Measurements from ENCODE around the gene IPO11.
"Not testable (repeated sequence)": the region's sequence is repeated elsewhere in the genome, so short reads cannot be mapped to it uniquely, and the experiment has no call there.

The IPO11 gene

DNA sequence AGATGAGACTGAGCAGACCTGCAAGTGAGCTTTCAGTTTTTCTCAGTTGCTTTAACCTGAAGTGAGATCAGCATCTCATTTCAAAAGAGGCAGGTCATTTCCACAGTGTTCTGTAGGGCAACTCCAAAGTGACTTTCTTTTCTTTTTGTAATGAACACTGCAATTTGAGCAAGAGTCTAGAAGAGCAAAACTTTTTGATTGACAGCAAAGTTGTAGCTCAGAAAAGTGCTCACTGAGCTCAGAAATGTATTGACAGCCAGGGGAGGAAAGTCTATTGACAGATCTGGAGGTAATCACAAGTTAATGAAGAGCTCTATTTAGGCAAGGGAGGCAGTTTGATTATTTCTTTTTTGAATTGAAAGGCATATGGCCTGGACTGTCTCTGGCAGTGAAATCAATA lies 220.7 kb downstream of the IPO11 start:
- FAIRE-seq = no peak
- no peak for DNase-seq (ENCODE audit: insufficient read length, low spot score)

DNA sequence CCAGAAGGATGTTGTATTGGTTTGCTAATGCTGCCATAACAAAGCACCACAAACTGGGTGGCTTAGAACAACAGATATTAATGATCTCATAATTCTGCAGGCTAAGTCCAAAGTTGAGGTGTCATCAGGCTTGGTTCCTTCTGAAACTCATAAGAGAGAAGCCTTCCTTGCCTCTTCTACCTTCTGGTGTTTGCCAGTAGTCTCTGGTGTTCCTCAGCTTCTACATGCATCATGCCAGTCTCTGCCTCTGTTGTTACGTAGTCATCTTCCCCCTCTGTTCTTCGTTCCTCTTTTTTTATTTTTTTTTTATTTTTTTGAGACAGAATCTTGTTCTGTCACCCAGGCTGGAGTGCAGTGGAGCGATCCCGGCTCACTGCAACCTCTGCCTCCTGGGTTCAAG lies 227.9 kb downstream of the IPO11 start:
- DNase-seq (ENCODE audit: insufficient read length, low spot score) = no peak
- FAIRE-seq = no peak

DNA sequence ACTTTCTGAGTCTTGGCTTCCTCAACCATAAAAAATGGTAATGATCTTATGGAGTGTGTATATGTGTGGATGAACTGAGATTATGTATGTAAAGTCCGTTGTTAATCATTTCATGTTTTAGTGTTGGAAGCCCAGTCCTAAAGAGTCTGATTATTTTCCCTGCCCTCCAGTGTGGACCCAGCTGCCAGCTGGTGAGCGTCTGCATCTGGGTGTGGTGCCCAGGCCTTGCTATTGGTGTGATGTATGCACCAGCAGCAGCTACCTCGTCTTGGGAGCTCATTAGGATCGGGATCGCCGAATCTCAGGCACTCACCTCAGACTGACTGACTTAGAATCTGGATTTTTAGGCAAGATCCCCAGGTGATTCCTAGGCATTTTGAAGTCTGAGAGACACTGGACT lies 229.9 kb downstream of the IPO11 start:
- no peak for DNase-seq (ENCODE audit: insufficient read length, low spot score)
- FAIRE-seq = no peak

DNA sequence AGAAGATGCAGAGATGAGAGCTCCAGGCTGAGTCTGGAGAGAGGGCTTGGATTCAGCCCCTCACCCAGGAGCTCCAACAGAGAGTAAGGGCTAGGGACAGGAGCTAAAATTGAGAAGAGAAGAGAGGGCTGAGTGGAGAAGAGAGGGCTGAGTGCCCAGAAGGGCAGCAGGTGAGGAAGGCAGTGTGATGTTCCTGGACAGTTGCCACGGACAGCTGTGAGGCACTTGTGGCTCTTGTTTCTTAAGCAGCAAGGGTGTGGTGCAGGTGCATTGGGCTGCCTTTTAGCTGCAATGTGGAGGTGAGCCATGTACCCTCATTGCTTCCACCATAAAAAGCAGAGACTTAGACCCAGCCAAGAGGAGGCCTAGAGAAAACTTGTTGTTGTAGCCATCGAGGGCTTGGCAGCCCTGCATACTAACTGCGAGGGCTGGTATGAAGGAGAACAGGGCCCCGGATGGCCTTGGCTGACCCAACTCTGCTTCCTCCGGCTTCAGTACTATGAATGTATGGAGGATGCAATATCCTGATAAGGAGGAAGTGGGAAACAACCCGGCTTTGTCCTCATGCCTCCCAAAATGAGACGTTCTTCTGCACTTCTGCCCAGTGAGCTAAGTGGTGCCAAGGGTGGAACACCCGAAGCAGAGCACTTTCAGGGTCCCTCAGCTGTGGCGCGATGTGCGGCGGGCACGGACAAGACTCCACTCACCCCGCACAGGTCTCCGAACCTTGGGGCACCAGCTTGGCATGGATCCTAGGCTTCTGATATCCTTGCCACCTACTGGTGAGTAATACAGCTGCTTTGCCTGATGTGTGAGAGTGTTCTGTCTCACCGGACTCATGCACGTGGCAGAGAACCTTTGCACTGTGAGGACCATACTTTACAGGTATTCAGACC lies 231.2 kb downstream of the IPO11 start:
- FAIRE-seq = no peak

DNA sequence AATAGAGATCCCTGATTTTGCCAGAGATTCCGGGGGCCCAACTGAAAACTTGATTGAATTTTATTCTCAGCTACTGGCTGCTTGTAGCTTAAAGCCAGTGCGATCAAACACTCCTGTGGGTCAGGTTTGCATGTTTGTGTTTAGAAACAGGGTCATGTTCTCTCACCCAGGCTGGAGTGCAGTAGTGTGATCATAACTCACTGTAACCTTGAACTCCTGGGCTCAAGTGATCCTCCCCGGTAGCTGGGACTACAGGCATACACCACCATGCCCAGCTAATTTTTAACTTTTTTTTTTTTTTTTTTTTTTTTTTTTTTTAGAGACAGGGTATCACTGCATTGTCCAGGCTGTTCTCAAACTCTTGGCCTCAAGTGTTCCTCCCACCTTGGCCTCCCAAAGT lies 232.7 kb downstream of the IPO11 start:
- DNase-seq (ENCODE audit: insufficient read length, low spot score) (no peak), FAIRE-seq (no peak)

More for the DNA sequence above, 231.2 kb downstream of the IPO11 start:
- no peak for DNase-seq (ENCODE audit: insufficient read length, low spot score)

DNA sequence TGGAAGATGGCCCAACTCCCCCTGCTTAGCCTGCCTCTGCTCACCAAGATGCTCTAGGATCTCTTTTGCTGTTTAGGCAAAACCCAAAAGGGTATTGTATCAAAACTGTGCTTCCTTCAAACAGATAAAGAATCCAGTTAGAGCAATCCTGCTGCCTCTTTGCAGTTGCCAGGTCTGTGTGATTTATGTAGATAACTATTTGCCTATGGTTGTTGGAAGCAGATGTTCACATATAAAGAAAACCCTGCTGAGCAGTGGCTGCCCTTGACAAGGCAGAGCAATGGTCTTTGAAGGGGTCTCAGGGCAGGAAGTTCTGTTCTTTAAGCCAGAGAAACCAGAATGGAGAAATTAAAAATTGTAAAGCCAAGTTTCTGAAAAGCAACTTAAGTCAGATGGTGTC lies 234.7 kb downstream of the IPO11 start:
- no peak for DNase-seq (ENCODE audit: insufficient read length, low spot score)
- FAIRE-seq = no peak

DNA sequence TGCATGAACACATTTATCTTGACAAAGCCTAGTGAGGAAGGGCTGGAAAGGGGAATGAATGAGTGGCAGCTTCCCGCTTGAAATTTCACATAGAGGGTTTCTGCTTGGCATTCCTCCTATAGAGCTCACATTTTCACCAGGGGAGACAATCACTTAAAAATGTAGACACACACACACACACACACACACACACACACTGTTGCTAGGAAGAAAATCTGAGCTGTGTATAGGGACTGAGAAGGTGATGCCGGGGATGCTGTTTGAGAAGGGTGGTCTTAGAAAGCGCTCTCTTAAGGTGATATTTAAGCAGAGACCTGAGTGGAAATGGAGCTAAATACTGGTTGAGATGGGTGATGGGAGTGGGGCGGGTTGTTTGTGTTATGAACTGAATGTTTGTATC lies 236.5 kb downstream of the IPO11 start:
- no peak for DNase-seq (ENCODE audit: insufficient read length, low spot score)
- FAIRE-seq = no peak

DNA sequence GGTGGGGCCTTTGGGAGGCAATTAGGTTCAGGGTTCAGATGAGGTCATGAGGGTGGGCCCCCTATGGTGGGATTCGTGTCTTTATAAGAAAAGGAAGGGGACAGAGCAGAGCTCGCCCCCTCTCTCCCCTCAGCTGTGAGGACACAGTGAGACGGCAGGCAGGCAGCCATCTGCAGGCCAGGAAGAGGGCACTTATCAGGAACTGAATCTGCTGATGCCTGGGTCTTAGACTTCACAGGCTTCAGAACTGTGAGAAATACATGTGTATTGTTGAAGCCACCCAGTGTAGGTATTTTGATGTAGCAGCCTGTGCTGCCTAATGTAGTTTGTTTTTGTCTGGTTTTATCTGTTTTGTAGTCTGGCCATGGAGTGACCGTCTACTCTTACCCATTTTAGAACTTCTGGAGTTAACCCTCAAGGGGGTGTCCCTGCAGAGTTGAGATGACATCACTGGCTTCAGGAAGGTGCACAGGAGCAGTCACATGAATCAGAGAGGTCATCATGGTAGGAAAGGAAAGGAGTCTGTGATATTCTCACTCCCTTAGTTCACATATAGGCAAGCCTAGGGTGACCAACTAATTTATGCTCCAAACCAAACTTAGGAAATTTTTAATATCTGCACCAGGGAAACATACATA lies 237.0 kb downstream of the IPO11 start:
- DNase-seq (ENCODE audit: insufficient read length, low spot score) (no peak), FAIRE-seq (no peak)

DNA sequence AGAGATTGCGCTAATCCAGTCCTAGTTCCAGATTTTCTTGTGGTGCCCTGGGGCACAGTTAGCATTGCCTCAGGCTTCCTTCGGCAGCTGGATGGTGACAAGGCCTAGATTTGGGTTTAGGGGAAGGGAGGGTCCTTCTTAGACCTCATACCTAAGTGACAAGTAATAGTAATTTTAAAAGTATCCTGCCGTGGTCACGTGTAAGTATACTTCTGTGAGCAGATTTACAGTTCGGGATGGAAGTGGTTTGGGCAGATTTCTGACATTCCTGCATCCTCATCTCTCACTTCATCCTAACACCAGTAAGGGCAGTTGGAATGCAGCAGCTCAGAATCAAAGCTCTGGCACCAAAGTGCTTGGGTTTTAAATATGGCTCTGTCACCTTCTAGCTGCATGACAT lies 237.6 kb downstream of the IPO11 start:
- DNase-seq (ENCODE audit: insufficient read length, low spot score) (no peak), FAIRE-seq (no peak)

DNA sequence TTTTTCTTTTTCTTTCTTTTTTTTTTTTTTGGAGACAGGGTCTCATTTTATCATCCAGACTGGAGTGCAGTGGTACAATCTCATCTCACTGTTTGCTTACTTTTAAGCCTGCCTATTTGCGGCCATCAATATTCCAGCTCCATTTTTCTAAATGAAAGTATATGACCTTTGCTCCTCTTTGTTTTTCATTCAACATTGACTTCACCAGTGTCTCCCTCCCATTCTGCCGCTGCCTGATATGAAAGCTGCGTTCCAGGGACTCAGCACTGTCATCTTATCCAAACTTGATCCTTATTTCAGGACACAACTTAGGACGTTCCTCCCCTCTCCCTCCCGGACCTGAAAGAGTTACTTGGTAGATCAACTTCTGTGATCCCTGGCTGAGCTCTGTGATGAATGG lies 239.7 kb downstream of the IPO11 start:
- FAIRE-seq (no peak), DNase-seq (ENCODE audit: insufficient read length, low spot score) (no peak)

DNA sequence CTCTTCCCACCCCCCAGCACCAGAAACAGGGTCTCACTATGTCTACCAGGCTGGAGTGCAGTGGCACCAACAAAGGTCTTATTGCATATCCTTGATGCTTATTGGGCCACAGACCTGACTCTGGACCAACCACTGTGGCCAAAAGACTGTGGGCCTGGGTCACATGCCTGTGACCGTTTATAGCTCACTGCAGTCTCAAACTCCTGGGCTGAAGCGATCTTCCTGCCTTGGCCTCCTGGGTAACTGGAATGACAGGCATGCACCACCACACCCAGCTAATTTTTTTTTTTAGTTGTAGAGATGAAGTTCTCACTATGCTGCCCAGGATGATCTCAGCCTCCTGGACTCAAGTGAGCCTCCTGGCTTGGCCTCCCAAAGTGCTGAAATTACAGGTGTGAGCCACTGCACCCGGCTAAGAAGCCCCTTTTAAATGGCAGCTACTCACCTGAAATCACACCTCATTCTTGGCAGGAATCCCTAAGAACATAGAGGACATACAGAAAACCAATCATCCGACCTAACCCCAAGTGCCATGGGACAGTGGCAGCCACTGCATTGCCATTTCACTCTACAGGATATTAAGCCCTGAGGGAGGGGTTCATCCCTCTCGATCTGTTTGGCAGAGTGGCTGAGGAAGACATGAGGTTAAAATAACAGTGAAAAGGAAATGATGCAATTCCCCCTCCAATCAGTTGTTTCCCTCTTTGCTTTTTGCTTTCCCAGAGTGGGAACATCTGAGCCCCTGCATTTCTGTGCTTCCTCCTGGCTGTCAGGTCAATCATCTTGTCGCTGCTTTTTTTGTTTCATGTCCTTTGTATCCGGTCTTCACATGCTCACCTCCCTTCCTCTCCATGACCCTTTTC lies 240.7 kb downstream of the IPO11 start:
- DNase-seq (ENCODE audit: insufficient read length, low spot score) (no peak), FAIRE-seq (no peak)

DNA sequence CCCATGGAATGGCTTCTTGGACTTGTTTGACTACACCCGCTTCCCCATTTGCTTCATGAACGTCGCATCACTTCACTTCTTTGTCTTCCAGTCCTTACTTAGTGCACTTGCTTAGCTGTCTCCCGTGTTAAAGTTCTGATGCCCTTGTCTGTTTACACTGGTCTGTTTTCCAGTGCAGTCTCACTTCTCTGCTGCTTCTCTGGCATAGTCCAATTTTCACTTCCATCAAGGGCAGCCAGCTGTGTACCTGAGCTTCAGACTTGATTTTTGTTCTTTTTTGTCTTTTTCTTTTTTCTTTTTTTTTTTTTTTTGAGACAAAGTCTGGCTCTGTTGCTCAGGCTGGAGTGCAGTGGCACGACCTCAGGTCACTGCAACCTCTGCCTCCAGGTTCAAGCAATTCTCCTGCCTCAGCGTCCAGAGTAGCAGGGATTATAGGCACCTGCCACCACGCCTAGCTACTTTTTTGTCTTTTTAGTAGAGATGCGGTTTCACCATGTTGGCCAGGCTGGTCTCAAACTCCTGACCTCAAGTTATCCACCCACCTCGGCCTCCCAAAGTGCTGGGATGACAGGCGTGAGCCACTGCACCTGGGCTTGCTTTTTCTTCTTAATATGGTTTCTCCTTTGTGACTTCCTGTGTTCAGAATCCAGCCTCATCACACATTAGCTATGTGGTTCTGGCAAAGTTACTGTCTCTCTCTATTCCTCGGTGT lies 241.5 kb downstream of the IPO11 start:
- DNase-seq (ENCODE audit: insufficient read length, low spot score) (no peak), FAIRE-seq (no peak)

DNA sequence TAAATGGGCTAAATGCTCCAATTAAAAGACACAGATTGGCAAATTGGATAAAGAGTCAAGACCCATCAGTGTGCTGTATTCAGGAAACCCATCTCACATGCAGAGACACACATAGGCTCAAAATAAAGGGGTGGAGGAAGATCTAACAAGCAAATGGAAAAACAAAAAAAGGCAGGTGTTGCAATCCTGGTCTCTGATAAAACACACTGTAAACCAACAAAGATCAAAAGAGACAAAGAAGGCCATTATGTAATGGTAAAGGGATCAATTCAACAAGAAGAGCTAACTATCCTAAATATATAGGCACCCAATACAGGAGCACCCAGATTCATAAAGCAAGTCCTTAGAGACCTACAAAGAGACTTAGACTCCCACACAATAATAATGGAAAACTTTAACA lies 245.2 kb downstream of the IPO11 start:
- FAIRE-seq; DNase-seq (ENCODE audit: insufficient read length, low spot score): not testable (repeated sequence)

DNA sequence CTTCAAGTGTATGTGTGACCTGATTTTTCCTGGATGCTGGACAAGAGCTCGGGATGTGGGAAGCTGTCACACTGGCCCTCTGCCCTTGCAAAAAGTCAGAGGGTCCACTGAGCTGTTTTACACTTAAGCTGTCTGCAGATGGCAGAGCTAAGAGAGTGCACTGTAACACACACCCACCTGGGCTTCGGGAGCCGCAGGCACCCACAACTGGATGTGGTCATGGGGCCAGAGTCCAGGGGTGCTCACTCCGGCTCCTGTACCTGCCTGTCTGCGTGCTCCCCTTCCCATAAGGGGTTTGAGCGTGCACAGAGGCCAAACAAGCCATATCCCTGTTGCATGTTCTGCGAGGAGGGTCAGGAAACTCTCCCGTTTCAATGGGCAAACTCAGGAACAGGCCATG lies 248.6 kb downstream of the IPO11 start:
- FAIRE-seq (no peak), DNase-seq (ENCODE audit: insufficient read length, low spot score) (no peak)

DNA sequence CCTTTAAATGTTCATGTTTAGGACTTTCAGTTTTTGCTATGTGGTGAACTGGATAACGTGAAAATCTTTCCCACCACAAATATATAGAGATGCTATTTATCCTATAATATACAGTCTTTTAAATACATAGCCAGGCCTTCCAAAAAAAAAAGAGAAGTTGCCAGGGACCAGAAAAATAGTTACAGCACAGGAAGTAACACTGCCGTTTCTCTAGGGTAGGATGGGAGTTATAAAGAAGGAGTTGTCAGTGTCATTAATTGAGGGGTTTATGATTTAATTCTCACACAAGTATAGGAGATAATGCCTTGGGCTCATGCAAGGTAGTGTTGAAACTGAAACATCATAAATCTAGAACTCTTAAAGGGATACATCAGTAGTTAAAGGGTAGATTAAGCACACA lies 250.0 kb downstream of the IPO11 start:
- DNase-seq (ENCODE audit: insufficient read length, low spot score) = no peak
- FAIRE-seq = no peak

DNA sequence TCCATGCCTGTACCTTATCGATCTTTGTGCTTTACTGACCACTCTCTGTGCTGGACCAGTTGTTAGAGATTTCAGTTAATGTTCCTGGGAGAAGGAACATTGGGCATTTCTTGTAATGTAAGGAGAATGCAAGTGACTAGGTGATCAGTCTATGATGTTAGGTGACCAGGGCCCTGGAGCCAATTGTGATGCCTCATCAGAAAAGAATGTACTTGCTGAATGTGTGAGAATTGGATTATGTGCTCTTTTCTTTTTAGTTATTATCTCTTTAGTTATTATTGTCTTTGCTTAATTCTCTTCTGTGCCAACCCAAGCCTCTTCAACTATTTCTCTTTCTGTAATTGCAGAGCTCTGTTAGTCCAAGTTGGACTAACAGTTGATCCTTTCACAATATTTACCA lies 258.9 kb downstream of the IPO11 start:
- FAIRE-seq (no peak), DNase-seq (ENCODE audit: insufficient read length, low spot score) (no peak)

DNA sequence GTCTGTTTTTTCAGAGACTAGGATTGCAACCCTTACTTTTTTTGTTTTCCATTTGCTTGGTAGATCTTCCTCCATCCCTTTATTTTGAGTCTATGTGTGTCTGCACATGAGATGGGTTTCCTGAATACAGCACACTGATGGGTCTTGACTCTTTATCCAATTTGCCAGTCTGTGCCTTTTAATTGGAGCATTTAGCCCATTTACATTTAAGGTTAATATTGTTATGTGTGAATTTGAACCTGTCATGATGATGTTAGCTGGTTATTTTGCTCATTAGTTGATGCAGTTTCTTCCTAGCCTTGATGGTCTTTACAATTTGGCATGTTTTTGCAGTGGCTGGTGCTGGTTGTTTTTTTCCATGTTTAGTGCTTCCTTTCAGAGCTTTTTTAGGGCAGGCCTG lies 264.0 kb downstream of the IPO11 start:
- FAIRE-seq; DNase-seq (ENCODE audit: insufficient read length, low spot score): not testable (repeated sequence)
